Inflammatory macrophage (primary cell): ENCODE measurements around the gene CD226.
"Not testable (repeated sequence)": the region's sequence is repeated elsewhere in the genome, so short reads cannot be mapped to it uniquely, and the experiment has no call there.

Source experiments
- DNase-seq, 2 donors: peaks; one replicate each; pipeline ENCODE4 v3.0.0-alpha.2; 2020 to 2022
- total RNA-seq, 18 experiments: gene quantifications; one replicate each; lab custom pipeline; 2026; ENCODE audit warnings: mixed read lengths in 6 of 18, inconsistent platforms in 2 of 18; lab: John Stamatoyannopoulos, UW

The CD226 gene
- 1.8 to 43.6 (median 14.0) reads per million in 18 experiments for total RNA-seq

GRCh38 chr18:69947361-69948133 is at the start of gene CD226:
TSS of gene CD226 (minus strand) at chr18:69947873. CDS start at chr18:69947406, 467 bp downstream.
- peak; percentile 23 to 47 for DNase-seq

- DNase-seq, result no peak
These were observed 49.5 kb upstream of the CD226 start for GRCh38 chr18:69996951-69997798.

- DNase-seq, result no peak
These were observed 48.7 kb upstream of the CD226 start for GRCh38 chr18:69996417-69996816.

- DNase-seq, result no peak
These were observed 48.1 kb upstream of the CD226 start for GRCh38 chr18:69995774-69996173.

- no peak for DNase-seq
These were observed 45.1 kb upstream of the CD226 start for GRCh38 chr18:69992776-69993175.

DNA sequence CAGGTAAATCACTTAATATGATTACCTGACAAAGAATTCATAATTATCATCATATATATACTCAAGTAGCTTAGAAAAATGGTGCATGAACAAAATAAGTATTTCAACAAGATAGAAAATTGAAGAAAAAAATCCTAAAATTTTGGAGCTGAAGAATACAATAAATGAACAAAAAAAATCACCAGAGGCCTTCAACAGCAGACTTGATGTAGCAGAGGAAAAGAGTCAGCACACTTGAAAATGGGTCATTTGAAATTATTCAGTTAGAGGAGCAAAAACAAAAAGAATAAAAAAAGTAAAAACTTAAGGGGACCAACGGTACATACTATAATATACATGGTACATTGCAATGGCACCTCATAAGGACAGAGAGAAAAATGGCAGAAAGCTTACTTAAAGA is 40.2 kb upstream of the CD226 start:
- DNase-seq, result no peak

GRCh38 chr18:69985239-69985638 is 37.6 kb upstream of the CD226 start:
- no peak for DNase-seq

DNA sequence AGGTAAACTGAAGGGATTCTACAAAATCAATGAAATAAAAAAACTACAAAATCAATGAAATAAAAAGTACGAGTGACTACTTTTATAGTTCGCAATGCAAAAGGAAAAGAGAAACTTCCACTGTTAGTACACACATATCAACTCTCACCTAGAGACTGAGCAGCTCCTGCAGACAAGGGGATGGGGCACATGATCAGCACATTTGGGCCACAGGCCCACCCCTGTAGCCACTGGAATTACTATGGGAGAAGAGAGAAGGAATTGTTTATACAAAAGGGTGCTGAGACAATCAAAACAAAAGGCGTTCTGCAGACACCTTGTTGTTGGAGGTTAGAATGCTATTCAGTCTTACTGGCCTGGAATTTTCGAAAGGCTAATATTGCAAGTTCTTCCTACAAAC is 34.7 kb upstream of the CD226 start:
- DNase-seq, result no peak

GRCh38 chr18:69981948-69982347 is 34.3 kb upstream of the CD226 start:
- DNase-seq, result no peak

DNA sequence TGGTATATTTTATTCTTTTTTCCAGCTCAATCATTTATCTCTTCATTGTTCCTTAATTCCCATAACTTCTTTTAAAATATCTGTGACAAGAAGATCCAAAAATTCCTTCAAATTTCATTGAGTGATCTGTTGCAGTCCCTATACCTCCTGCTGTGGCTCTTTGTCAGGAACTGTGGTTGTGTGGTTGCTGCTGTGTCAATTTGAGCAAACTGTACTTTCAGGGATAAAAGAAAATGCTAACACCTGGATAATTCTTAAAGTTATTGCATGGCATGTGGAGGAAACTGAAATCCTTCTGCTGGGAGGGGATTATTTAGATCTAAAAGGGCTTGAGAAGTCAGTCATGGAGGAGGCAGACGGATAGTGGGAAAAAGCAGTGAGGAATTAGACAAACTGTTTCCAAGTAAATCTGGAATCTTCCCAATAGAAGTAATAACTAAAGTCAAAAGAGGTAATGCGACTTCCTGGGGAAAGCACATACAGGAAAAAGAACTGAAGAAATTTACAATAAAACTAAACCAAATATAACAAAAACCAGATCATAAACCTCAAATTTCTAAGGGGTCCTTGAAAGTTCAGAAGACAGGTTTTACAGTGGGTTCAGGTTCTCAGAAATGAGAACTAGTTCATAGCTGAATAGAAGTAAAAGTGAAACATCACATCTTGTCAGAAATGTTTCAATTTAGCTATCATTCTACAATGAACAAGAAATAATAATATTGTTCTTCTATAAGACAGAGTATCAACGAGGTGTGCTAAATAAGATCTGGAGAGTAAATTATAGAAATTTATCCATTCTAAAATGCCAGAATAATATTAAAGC is 33.5 kb upstream of the CD226 start:
- DNase-seq, result no peak

DNA sequence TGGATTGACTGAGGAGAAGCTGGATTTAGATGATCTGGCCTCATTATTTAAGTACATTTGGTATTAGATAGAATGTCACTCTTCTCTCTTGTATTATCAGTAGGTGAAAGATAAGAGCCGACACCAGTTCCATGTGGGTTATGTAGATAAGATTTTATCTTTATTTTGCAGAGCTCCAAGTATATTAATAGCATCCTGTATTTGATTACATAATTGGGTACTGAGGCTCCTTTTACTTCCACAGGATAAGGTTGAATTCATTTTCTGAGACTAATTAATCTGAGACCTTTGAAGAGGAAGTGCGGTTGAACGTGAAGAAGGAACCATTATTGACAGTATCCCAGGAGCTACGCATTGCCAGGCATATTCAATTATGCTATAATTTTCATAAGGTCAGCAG is 32.8 kb upstream of the CD226 start:
- no peak for DNase-seq

GRCh38 chr18:69978732-69979715 is 31.4 kb upstream of the CD226 start:
- DNase-seq, result peak; percentile 30 to 52

DNA sequence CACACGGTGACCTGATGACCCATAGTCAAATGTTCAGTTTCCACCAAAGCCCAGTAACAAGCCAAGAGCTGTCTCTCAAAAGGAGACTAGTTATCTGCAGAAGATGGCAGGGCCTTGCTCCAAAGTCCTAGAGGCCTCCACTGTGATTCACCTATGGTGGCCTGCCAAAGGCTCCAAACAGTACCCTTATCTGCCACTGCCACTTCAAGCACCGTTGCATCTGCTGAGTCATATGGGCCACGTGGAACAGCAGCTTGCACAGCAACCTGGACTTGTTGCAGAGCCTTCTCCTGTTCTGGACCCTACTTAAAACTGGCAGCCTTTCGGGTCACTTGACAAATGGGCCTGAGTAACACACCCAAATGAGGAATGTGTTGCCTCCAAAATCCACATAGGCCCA is 27.6 kb upstream of the CD226 start:
- not testable (repeated sequence) for DNase-seq

DNA sequence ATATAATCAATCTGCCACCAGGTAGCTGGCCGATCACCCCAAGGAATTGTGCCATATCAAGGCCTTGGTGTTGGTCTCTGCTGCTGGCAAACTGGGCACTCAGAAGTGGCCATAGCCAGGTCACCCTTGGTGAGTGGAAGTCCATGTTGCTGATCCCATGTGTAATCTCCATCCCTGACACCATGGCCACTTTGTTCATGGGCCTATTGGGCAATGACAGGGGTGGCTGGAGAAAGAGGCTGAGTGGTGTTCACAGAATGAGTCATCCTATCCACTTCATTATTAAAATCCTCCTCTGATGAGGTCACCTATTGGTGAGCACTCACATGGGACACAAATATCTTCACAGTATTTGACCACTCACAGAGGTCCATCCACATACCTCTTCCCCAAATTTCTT is 26.7 kb upstream of the CD226 start:
- DNase-seq, result peak; percentile 43 to 48

DNA sequence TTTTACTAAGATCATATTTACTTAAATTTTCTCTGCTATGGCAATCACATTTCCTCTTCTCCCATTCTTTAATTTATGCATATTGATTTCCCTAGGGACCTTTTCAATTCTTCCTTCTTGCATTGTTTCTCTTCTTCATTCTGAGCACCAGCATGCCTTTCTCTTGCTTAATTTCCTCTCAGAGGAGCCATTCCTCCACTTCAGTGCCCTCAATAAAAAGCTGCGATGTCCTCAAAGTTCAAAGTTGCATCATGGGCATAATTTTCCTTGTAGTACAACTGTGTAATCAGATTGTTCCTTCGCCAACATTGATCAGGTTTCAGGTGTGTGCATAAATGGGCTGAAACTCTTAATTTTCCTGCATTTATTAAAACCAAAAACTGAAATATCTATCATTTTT is 21.8 kb upstream of the CD226 start:
- DNase-seq, result no peak

DNA sequence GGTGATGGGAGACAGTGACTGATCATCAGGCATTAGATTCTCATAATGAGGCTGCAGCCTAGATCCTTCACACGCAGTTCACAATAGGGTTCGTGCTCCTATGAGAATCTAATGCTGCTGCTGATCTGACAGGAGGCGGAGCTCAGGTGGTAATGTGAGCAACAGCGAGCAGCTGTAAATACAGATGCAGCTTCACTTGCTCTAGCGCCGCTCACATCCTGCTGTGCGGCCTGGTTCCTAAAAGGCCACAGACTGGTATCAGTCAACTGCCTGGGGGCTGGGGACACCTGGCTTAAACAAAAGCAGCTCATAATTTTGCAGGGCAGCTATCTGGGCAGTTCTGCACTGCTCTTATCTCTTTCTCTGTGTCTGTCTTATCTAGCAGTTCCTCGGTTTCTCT is 20.4 kb upstream of the CD226 start:
- DNase-seq, result no peak

DNA sequence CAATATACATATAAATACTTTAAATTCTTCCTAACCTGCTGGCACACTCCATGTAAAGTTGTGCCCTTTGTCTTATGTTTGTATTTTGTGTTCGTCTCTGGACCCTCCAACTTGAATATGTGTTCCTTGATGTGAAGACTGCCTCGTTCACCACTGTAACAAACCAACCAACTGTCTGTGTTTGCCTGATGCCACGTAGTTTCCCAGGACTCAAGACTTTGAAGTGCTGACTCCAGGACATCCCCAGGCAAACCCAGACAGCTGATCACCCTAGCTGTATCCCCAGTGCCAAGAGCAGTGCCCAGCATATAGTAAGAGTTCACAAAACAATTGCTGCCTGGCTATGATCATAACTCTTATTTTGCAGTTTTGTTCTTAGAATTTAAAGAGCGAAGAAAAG is 15.5 kb upstream of the CD226 start:
- no peak for DNase-seq

DNA sequence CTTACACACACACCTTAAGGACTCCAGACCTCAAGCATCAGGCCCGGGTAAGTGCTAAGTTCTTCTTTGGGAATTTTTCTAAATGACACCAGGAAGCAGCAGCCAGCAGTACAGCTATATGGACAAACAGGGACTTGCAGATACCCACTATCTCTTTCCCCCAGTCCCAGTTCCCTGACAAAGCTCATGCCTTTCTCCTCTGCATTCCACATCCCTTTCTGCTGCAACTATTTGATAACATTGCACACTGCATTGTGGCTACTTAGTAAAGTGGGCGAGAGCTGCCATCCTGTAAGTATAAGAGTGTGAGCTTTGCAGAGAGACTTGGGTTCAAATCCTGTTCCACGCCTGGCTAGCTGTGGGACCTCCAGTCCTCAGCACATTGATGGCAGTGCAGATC is 14.0 kb upstream of the CD226 start:
- DNase-seq, result no peak

DNA sequence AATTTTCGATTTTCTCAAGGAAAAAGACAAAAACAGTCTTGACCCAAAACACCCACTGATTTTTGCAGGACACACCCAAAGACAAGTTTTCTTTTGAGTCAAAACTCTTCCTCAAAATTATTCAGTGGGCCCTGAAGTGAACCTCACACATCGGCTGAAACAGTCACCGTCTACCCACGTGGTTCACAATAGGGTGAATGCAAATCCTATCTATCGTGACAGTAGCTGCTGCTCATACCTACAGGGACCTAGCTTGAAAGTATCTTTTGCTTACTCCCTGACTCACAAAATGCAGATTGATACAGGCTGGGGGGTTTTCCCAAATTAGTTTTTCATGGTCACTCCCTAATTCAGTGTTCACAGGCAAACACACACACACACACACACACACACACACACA is 10.7 kb upstream of the CD226 start:
- DNase-seq, result peak; percentile 49 to 61

DNA sequence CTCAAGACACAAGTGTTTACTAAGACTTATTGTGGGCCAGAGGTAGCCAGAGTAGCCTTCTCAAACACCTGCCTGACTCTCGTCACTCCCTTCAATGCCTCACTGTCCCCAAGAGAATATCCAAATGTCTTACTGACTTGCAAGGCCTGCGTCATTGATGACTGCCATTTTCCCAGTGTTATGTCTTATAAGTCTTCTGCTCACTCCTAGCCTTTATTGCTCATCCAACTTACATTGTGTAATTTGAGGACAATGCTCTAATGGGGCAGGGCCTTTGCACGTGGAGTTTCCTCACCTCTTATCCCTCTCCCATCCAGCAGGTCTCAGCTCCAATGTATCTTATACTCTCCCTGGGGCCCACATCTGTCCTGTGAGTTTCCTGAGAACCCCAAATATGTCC is 10.1 kb upstream of the CD226 start:
- no peak for DNase-seq
